Myocyte (in vitro differentiated cells): ENCODE results near the gene AVL9. TPM values are rescaled to one million over a fixed set of nuclear protein-coding genes. Genes with fewer than 3 reads are reported as not detected.

Experiments used
- DNase-seq: peaks from one replicate; pipeline ENCODE4 v3.0.0-alpha.2; 2012; ENCODE audit warnings: low read depth
- total RNA-seq: library from RNA; depleted of rRNA; stranded (reverse); fragments of >200 nt; gene quantifications from 2 replicates; pipeline ENCODE4 v1.2.3, GENCODE V29; 2014

Gene AVL9
- total RNA-seq, 1 donor from 2014 or later, result 44.4 TPM

- no peak for DNase-seq
Measured at GRCh38 chr7:32533276-32534029, 38.2 kb downstream of the AVL9 start.

DNA sequence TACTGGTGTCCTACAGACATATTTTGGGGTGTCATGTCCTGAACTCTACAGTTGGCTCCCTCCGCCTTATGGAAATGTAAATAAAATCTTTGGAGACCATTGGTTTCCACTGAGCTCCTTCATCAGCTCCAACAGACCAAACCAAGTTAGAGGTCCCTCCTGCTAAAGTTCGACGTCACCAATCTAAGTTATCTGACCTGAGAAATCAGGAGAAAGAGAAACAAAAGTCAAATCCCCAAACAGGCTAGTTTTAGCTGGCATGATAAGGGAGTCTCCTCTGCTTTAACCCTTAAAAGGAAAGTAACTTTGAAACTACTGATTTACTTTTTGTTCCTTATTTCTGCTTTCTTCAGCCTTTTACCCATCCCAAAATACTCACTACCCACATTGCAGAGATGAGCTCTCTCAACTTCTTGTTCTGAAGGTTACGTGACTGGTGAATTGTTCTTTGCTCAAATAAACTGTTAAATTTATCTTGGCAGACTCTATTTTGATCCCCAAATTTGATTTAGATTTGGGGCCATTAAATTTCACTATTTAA, 39.9 kb downstream of the AVL9 start:
- DNase-seq, result no peak

- DNase-seq, result no peak
Measured at GRCh38 chr7:32536016-32536415, 40.7 kb downstream of the AVL9 start.

DNA sequence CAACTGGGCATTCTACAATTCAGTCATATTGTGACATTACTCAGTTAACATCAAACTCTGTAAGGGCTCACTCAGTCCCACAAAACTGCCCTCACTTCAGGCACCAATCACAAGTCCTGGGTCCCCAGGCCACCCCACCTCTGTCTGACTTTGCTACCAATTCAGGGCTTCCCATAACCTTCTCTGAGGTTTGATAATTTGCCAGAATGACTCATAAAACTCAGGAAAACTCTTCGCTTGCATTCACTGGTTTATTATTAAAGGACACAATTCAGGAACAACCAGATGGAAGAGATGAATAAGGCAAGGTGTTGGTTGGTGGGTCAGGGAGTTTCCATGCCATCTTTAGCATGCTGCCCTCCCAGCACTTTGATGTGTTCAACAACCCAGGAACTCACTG, 41.3 kb downstream of the AVL9 start:
- DNase-seq, result peak; percentile 76

DNA sequence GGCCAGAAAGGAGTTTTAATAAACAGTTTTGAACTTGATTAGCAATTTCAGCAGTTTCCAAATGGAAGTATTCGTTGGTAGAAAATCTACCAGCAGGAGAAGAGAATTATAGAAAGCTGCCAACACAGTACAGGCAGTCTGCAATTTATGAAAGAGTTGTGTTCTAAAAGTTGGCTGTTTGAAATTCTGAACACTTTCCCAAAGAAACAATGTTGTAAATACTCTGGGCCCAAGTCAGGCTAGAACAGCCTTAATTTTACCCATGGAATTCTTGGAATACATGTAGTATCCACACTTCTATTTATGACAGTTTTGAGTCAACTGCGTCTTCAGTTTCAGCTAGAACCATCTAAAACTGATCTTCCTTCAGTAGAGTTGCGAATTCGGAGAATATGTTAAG, 42.5 kb downstream of the AVL9 start:
- no peak for DNase-seq

GRCh38 chr7:32539366-32539765, 44.1 kb downstream of the AVL9 start:
- DNase-seq, result no peak

GRCh38 chr7:32539919-32540531, 44.7 kb downstream of the AVL9 start:
- DNase-seq, result no peak

DNA sequence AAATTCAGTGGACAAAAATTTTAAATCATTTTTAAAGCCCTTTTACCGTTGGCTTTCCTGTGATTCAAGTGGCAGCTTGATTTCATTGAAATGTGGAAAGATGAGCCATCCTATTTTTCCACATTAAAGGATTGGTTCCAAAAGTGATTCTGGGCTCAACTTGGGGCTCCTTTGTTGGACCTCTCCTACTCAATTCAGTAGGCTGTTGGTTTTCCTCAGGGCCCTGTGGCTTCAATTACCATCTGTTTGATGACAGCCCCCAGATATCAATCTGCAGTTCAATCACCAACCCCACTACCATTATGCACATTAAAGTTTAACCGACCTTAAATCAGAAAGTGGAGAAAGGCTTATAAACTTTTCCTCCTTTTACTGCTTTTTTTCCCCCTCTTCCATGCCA, 47.3 kb downstream of the AVL9 start:
- no peak for DNase-seq

GRCh38 chr7:32559480-32559879, 64.2 kb downstream of the AVL9 start:
- DNase-seq, result no peak

DNA sequence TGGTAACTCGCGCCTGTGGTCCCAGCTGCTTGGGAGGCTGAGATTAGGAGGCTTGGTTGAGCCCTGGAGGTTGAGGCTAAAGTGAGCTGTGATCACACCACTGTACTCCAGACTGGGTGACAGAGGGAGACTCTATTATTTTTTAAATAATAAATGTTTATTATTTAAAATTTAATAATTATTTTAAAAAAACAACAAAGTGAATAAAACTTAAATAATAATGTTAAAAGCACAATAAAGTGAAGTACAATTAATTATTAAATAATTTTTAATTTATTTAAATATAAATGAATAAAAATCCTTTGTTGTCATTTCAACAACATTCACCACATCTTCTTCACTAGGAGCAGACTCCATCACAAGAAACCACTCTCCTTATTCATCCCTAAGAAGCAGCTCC, 64.8 kb downstream of the AVL9 start:
- no peak for DNase-seq

GRCh38 chr7:32561613-32562012, 66.3 kb downstream of the AVL9 start:
- no peak for DNase-seq

DNA sequence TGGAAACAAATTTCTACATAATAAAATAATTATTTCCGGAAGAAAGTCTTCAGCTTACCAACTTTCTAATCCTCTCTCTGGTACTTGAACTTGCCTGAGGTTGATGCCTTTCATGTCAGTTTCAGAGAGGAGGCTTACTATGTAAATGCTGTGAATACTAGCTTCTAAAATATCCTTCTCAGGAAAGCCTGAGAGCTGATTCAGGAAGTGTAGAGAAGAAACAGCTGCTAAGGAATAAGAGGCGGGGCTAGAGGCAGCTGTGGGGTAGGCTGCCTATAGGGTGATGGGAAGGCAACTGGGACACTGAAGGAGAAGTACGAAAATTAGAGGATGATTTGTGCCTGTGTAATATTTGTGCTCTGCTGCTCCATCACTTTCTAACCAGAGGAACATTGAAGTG, 69.3 kb downstream of the AVL9 start:
- DNase-seq, result peak; percentile 89

DNA sequence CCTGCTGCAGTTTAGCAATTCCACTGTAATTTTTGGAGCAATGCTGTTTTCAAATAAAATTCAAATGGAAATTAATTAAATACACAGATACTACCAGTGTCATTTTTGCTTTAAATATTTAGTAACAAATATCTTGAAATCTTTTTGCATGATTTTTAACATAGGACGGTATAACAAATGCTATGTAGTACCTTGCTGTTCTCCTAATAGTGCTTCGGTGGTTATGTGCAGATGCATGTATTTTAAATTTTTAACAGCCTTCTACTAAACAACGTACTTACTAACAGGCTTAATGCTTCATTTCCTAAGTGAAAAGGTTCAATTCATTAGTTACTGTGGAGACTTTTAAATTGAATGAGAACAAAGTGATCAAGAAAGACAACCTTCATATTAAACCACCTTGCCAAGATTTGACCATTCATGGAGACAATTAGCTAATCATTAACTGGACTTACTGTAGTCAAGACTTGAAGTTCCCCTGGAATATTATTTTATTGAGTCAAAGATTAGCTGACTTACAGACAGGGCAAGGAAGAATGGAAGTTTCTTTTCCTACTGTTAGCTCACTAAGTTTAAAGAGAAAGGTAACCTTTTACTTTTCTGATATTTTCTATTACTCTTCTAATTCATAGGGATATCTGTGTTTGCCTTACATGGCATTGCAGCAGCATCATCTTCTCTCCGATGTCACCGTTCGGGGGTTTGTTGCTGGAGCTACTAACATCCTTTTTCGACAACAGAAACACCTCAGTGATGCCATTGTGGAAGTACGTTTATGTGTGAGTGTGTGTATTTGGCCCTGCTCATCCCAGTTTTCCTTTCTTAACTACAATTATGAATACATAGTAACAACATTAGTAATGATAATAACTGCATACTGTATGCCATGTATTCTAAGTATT, 74.3 kb downstream of the AVL9 start:
- no peak for DNase-seq

DNA sequence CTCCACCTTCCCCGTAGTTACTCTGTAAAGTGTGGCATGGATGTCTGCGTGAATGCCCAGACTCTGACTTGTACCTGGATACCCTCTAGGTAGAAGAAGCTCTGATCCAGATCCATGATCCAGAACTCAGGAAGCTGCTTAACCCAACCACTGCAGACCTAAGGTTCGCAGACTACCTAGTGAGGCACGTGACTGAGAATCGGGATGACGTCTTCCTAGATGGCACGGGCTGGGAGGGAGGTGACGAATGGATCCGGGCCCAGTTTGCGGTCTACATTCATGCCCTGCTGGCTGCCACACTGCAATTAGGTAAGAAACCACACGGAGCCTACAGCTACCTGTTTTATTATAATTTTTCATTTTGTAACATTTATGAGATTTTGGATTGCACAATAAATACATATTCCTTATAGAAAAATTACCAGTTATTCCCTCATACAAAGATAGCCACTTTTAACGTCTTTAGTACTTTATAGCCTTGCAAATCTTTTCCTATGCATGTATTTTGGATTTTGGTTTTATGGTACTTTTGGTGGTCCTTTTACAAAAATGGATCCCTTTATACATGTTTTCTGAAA, 77.9 kb downstream of the AVL9 start:
- DNase-seq, result no peak

GRCh38 chr7:32574626-32575025, 79.3 kb downstream of the AVL9 start:
- DNase-seq, result no peak

- DNase-seq, result no peak
Measured at GRCh38 chr7:32577421-32577820, 82.1 kb downstream of the AVL9 start.

- DNase-seq, result no peak
Measured at GRCh38 chr7:32579776-32580175, 84.5 kb downstream of the AVL9 start.

DNA sequence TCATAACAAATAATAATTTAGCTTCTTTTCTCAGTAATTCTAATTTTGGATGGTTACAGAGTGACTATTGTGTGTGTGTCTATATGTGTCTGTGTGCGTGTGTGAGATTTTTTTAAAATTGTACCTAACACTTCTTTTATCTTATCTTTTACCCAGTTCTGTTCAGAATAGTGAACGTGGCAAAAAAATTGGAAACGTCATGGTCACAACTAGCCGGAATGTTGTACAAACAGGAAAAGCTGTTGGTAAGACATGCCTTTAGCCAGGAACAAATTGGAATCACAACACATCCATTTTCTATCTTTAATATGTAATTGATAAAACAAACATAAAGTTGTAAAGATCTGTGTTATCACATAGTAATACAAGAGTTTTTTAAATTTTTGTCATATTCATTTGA, 85.4 kb downstream of the AVL9 start:
- no peak for DNase-seq

GRCh38 chr7:32582036-32582435, 86.7 kb downstream of the AVL9 start:
- DNase-seq, result no peak

- DNase-seq, result peak; percentile 71
Measured at GRCh38 chr7:32583791-32584190, 88.5 kb downstream of the AVL9 start.
